Fibroblast of skin of left biceps (primary cell): ENCODE results near the gene NPIPB6.
"Not testable (repeated sequence)": the region's sequence is repeated elsewhere in the genome, so short reads cannot be mapped to it uniquely, and the experiment has no call there.

ENCODE experiments used
- DNase-seq, 2 experiments: peaks; one replicate each; pipeline ENCODE4 v3.0.0-alpha.2; 2013; ENCODE audit warnings: low read depth in 2 of 2

Gene NPIPB6

GRCh38 chr16:28363408-28363807 lies at the start of gene NPIPB6:
Gene NPIPB6, minus strand, starts transcription at chr16:28363508. Its CDS starts 686 bp downstream, at chr16:28362822.
- not testable (repeated sequence) for DNase-seq

- DNase-seq: not testable (repeated sequence)
Observed at GRCh38 chr16:28403220-28404072, 40.1 kb upstream of the NPIPB6 start, which contains the start of gene EIF3CL. Gene EIF3CL, minus strand, starts transcription at chr16:28403841. Its CDS starts 223 bp downstream, at chr16:28403618.

DNA sequence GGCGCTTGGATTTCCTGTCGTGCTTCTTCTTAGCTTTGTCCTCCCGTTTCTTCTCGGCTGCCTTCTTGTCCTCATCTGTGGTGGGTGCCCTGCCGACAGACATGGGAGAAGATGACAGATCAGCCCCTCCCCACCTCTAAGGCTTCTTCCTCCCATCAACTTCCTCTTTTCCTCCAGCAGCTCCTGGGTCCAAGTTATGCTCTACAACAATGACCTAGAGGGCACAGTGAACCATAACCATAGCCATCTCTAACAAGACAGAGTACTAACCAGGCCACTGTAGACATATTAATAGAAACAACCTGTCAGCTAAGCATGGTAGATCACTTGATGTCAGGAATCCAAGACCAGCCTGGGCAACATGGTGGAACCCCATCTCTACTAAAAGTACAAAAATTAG lies 28.7 kb upstream of the NPIPB6 start:
- DNase-seq: not testable (repeated sequence)

GRCh38 chr16:28382177-28382867 lies 19.0 kb upstream of the NPIPB6 start:
- DNase-seq: not testable (repeated sequence)

DNA sequence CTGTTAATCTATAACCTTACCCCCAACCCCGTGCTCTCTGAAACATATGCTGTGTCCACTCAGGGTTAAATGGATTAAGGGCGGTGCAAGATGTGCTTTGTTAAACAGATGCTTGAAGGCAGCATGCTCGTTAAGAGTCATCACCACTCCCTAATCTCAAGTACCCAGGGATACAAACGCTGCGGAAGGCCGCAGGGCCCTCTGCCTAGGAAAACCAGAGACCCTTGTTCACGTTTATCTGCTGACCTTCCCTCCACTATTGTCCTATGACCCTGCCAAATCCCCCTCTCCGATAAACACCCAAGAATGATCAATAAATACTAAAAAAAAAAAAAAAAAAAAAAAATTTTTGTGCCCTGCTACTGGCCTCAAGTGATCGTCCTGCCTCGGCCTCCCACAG lies 14.5 kb upstream of the NPIPB6 start:
- DNase-seq: not testable (repeated sequence)

GRCh38 chr16:28377108-28377625 lies 13.9 kb upstream of the NPIPB6 start:
- not testable (repeated sequence) for DNase-seq

DNA sequence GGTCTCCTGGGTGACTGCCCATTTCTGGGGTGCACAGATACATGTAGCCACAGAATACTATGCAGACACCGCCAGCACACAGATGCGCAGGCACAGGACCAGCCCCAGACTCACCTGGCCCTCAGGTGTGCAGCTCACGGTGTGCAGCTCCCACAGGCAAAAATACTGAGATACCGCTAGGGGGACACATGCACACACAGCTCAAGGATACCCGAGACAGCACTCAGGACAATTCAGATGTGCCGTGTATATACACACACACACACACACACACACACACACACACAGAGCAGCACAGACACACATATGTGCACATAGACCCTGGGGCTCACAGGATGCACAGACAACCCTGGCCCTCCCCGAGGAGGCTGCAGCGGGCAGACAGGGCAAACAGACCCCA lies 11.8 kb upstream of the NPIPB6 start:
- not testable (repeated sequence) for DNase-seq

GRCh38 chr16:28374281-28374680 lies 11.0 kb upstream of the NPIPB6 start:
- not testable (repeated sequence) for DNase-seq

DNA sequence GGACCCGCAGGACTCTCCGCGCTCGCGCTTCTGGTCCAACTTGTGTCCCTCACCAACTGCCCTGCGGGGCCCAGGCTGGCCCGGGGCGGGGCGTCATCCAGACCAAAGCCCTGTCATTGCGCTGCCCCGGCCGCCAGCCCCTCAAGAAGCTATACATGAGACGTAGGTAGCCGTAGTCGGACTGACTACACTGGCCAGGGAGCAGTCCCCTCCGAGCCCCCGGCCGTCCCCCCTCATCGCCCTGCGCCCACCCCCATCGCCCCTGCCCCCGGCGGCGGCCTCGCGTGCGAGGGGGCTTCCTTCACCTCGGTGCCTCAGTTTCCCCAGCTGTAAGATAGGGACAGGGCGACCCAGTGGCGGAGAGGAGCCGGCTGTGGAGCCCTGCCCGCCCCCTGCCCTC lies 4.6 kb upstream of the NPIPB6 start:
- DNase-seq: not testable (repeated sequence)

- DNase-seq: not testable (repeated sequence)
Observed at GRCh38 chr16:28364268-28365173, 1.2 kb upstream of the NPIPB6 start.

GRCh38 chr16:28362600-28362999 lies 708 bp downstream of the NPIPB6 start:
- not testable (repeated sequence) for DNase-seq

GRCh38 chr16:28338230-28338629 lies 25.1 kb downstream of the NPIPB6 start:
- not testable (repeated sequence) for DNase-seq

- DNase-seq: not testable (repeated sequence)
Observed at GRCh38 chr16:28336940-28337710, 26.2 kb downstream of the NPIPB6 start.

DNA sequence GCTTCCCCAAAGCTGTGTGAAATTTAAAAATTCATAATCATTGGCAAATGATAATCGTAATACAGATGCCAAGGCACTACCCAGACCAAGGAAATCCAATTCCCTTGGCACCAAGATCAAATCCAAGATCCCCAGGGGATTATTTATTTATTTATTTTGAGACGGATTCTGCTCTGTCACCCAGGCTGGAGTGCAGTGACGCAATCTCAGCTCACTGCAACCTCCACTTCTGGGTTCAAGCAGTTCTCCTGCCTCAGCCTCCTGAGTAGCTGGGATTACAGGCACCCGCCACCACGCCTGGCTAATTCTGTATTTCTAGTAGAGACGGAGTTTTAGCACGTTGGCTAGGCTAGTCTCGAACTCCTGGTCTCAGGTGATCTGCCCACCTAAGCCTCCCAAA lies 27.6 kb downstream of the NPIPB6 start:
- not testable (repeated sequence) for DNase-seq

- DNase-seq: not testable (repeated sequence)
Observed at GRCh38 chr16:28332632-28333031, 30.7 kb downstream of the NPIPB6 start.

- DNase-seq: not testable (repeated sequence)
Observed at GRCh38 chr16:28330981-28331380, 32.3 kb downstream of the NPIPB6 start.

DNA sequence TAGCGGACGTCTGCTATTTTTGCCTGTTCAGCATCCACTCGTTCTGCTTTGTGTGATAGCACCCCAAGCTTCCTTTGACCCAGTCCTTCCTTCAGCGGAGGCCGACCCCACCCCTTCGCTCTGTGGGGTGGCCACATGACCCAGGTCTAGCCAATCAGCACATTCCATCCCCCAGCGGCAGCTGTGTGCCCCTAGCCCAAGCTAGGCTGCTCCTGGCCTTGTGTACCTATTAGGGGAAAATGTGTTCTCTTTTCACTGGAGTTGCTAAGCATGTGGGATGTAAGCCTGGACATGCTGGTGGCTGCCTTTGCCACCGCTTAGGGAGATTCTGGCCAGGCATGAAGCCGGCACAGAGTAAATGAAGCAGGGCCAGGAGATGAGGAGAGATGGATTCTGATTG lies 33.1 kb downstream of the NPIPB6 start:
- not testable (repeated sequence) for DNase-seq

DNA sequence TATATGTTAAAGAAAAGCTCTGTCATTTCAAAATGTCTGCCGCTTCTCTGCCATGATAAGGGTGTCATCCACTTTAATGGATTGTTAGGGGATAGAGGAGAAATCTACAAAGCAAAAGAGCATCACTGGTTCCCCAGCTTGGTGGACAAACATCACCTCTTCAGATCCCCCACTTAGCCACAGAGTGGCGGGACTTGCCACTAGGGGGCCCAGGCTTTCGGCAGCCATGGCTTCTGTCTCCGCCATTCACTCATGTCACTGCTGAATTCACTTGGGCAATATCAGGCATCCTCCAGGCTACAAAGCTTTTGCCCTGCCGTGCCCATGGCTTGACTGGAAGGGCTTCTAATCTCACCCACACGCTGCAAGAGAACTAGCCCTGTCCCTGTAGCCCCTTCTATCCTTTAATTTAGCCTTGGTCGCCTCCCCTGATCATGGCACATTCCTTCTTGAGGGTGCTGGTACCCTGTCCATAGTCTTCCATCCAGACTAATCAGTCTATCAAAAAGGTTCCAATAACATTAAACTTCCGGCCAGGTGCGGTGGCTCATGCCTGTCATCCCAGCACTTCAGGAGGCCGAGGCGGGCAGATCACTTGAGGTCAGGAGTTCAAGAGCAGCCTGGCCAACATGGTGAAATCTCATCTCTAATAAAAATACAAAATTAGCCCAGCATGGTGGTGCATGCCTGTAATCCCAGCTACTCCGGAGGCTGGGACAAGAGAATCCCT lies 36.3 kb downstream of the NPIPB6 start:
- no peak for DNase-seq

- no peak for DNase-seq
Observed at GRCh38 chr16:28324887-28325279, 38.4 kb downstream of the NPIPB6 start.
